Inferior parietal cortex (tissue), 1 donor: Measurements from ENCODE around the gene CENPU.

Experiments
- DNase-seq: peaks from one replicate; pipeline ENCODE4 v3.0.0-alpha.2; 2016; ENCODE audit errors: extremely low spot score

Gene CENPU

DNA sequence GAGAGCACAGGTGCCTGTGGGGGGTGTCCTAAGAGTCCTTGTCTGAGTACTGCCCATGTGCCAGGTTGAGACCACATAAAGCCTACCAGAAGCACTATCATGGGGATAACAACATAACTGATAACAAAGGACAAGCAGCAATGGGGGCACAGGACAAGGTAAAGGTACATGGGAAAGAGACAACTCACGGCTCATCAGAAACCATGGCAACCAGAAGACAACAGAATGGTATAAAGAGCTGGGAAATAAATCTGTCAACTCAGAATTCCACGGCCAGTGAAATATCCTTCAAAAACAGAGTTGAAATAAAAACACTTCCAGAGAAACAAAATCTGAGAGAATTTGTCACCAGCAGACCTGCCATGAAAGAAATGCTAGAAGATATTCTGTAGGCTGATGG is 20.0 kb downstream of the CENPU start:
- DNase-seq, result no peak

DNA sequence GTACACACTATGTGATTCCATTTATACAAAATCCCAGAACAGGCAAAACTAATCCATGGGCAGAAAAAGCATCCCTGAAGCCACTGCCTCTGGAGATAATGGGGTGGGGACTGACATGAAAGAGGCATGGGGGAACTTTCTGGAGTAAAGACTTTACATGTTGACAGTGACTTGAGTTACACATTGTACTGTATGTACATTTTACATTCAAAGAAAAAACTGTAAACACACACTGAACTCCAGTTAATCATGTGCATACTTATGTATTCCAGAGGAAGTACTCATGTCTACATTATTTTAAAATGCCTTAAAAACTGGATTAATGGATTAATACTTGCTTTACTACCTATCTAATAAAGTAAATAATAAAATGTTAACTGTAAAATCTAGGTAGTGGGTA is 21.6 kb downstream of the CENPU start:
- no peak for DNase-seq

DNA sequence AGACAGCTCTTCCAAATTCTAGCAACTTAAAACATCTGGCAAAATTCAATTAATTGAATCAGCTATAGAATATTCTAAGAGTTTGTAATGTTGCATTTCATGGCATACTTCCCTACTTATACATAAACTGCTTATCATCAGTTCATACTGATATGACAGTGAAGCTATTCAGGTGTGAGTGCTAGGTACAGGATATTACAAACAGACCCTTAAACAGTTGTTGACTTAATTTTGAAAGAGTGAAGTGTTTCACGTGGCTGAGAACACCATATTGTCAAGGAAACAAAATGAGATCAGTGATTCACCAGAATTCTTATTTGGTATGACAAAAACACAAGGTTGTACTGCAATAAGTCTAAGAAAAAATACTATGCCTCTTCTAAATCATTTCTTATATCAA is 27.4 kb downstream of the CENPU start:
- DNase-seq, result no peak

DNA sequence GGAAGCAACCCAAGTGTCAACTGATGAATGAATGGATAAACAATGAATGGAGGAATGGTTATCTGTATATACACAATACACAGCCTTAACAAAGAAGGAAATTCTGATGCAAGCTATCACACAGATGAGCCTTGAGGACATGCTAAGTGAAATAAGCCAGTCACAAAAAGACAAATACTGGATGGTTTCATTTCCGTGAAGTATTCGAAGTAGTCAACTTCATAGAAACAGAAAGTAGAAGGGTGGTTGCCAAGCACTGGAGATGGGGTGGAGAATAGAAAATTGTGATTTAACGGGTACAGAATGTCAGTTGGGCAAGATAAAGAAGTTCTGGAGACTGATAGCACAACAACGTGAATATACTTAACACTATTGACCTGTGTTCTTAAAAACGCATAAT is 28.2 kb downstream of the CENPU start:
- no peak for DNase-seq

DNA sequence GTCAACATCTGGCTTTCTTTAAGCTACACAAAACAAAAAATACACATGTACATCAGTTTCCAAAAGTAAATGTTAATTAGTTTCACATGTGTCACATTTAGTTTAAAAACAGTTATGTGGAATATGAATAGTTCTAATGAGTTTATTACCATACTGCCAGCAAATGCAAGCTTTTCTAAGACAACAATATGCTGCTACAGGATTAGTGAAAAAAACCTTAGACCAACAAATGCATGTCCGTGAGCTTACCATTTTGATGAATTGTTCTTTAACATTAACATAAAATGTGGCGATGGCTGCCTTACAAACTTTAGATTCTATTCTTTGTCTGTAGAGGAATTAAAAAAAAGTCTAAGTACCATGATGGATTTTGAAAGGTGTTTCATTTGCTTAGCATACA is 31.8 kb downstream of the CENPU start:
- no peak for DNase-seq

DNA sequence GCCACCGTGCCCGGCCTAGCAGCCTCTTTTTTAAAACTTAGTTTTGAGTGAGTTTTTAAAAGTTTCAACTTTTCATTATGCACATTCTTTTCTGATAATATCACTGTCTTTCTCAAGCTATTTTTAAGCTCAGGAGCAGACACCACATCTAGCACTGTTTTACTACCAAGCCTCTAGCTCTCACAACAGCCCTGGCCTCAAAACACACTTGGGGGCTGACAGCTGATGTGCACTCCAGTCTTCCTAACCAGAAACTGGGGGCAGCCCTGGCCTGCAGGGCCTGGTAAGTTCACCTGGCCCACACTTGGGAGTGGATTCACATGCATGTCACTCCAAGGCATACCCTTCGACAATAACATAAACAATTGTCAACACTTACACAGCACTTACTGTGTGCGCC is 34.0 kb downstream of the CENPU start:
- no peak for DNase-seq

DNA sequence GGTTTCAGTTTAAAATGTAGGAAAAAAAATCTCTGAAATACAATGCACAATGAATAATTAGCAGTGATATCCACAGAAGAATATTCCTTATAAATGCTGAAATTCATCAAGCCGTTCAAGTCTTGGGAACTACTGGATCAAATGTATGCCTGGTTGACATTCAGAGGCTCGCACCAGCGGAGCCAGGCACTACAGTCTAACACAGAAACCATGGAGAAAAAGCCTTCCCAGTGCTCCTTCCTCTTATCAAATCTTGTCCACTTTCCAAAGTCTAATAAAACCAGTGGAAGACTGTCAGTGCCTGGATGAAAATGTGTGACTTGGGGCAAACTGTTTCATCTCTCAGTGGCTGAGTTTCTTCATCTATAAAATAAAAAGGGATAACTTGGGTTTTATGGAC is 35.9 kb downstream of the CENPU start:
- no peak for DNase-seq

DNA sequence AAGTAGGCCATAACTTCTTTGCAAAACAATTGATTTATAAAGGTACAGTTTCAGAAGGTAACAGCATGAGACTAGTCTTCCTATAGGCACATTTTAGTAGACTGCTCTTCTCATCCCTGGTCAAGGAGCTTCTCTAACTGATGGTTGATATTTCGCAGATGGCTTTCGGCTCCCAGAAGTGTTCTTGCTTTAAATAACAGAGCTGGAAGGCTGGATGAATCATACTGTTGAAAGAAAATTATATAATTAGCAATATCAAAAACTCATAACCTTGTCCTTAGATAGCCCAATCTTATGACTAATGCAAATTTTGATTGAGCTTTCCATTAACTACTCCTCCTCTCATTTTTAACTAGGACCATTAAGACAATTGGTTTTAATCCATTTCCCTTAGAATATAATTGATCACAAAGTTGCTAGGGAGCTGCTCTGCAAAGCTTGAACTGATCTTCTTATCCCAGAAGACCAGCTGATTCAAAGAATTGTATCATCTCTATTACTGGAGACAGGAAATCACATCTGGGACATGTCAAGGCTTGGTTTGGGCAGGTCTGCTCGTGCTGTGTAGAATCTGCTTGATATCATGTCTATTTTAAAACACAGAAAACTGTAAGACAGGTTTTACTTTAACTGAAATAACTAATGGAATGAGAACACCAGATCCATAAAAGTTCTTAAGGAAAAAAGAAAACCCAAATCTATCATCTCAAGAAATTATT is 38.6 kb downstream of the CENPU start:
- DNase-seq, result peak; percentile 15

DNA sequence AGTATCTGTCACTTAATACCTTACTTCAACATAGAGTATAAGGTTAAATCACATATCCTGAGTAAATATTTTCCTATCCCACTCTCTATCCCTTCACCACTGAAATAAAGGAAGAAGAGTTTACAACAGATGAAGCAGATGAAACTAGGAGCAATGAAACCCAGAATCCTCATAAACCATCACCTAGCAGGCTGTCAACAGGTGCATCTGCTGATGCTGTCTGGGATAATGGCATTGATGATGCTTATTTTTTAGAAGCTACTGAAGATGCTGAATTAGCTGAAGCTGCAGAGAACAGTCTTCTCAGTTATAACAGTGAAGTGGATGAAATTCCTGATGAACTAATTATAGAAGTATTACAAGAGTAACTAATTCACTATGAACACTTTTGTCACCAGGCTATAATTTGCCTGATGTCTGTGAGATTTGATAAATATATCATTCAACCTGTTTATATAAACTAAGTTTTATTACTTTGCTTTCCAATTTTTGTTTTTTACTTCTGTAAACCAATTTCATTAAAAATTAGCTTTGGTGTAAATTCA is 39.4 kb downstream of the CENPU start:
- DNase-seq, result no peak

DNA sequence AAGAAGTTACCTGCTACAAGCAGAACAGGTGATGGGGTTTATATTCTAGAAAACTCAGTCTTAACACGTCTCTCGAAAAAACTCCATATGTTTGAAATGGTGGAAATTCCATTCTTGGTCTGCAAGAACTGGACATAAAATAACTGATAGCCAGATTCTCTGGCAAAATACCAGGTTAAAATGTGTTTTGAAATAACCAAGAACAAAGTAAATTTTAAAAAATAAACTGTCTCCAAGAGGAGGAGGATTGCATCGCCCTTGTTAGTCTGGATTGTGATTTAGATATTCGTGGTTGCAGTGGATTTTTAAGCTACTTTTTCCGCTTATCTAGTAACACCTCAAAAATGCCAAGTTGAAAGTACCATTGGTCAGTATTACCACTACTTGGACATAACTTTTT is 40.8 kb downstream of the CENPU start:
- no peak for DNase-seq

DNA sequence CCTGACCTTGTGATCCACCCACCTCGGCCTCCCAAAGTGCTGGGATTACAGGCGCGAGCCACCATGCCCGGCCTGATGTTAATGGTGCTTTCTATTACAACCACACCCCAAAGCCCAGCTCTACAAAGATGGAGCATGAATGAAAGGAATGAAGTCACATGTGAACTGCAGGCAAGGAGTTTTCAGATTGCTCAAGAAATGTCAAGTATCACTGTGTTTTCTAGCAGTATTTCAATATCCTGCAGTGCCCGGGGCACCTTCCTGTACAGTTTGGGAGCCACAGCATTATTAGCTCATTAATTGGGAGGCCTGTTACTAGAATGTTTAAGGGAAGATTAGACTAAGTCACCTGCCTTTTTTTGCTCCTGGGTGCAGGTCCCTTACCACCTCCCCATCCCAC is 44.2 kb downstream of the CENPU start:
- DNase-seq, result no peak

DNA sequence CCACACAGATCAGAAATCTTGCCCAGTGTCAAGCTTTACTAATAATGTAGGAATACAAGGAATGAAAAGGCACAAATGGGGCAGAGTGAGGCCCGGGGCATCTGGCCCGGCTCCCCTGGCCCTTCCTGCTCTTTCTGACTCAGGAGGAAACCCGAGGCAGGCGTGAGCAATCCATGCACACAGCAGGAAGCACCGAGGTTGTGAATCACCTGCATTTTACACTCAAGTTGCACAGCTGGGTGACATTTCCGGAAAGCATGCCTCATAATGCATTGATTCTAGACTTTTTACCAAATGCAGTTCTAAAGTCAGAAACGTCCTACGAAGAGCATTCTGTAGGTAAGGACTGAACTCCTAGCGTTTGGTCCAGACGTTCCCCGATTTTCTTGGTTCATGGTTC is 45.4 kb downstream of the CENPU start:
- DNase-seq, result no peak

DNA sequence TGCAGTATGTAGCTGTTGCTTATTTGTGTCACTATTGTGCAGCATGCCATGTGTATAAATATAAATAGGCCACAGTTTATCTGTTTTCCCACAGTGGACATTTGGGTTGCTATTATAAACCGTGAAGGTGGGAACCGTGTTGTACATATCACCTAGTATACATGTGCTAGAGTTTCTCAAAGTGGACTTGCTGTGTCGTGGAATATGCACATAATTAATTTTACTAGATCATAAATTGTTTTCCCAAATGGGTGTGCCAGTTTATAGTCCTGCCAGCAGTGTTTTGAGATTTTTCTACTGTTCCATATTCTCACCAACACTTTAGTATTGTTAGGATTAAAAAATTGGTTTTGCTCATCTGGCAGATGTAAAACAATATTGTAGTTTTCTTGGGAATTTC is 45.9 kb downstream of the CENPU start:
- DNase-seq, result no peak

DNA sequence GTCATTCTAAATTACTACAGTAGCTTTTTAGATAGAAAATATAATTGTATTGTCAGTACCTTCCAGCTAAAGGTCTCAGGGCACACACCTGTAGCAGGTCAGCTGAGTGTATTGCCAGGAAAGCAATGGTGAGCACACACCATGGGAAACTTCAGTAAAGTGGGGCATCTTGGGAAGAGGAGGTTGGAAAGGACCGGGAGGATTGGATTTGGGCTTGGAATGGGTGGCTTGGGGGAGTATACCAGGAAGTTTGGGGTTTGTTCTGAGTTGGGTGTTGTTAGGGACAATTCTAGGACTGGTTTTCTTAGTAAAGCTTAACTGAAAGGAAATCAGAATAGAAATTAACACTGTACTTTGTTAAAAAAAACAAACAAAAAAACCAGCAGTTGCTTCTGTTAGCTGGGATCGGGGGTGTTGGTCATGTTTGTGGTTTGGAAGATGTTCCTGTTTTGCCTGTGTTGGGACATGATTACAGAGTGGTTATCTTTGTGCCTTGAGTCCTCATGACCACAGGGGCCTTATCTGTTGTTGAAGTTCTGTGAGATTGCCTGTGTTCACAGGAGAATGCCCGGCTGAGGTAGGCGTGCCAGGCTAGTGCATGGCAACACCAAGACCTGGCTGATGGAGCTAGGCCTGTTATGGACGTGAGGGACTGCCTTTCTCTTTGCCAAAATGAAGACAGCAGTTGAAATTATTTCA is 49.3 kb downstream of the CENPU start:
- peak; percentile 17 for DNase-seq

DNA sequence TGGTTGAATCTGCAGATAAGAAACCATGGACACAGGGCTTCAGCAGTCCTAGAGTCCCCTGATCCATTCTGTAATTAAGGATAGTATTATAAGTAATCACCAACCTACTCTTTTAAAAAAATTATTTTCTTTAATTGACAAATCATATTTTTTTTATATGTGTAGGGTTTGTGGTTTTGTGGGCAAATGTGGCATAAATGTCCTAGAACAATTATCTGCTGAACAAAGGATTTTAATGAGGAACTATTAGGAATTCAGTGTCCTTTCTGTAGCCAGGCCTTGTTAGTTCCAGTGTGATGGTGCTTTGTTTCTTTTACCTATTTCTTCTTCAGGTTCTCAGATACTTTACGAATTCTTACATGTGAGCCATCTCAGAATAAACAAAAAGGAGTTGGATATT is 52.0 kb downstream of the CENPU start:
- DNase-seq, result no peak

DNA sequence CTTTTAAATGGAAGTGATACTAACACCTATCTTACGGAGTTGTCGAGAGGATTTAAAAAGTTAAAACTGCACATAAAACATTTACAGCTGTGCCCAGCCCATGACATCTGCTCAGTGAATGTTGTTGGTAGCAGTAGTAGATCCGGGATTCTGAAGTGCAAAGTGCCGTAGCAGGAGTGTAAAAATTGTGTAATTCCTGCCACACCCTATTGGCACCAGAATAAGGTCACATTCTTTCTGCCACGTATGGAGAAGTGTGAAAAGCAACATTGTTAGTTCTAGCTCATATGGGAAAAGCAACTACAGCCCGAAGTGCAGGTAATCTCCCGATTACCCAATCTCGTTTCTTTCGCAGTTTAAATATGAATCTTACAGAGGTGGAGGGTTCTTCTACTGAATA is 53.2 kb downstream of the CENPU start:
- DNase-seq, result no peak

DNA sequence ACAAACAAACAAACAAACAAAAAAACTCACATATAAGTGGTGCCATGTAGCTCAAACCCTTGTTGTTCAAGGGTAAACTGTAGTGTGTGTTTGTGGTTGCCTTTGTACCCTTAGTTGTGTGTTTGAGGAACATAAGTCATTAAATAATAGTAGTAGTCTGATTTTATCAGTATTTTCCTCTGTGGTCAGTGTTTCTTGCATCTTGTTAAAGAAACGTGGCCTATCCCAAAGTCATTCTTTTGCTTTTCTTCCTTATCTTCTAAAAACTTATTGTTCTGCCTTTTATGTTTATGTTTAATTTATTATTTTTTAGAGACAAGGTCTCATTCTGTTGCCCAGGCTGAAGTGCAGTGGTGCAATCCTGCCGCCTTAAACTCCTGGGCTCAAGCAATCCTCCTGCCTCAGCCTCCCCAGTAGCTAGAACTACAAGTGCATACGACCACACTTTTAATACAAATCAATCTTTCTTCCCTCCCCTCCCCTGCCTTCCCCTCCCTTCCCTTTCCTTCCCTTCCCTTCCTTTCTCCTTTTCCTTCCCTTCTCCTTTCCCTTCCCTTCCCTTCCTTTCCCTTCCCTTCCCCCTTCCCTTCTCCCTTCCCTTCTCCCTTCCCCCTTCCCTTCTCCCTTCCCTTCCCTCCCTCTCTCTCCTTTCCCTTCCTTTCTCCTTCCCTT is 57.9 kb downstream of the CENPU start:
- DNase-seq, result no peak

DNA sequence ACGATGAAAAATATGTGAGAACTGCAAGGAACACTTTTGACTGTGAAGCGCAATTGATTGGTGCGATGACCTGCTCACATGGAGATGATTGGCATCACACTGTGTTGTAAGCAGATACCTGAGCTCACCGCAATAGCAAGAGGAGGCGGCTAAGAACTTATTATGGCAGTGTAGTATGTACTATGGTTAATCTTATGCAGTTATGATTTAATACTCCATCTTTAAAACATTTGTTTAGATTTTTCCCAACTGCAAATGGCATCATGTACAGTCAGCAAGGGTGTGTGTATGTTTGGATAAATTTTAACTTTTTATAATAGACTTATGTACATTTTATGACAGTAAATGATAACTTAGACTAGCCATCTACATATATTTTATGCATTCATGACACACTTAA is 58.9 kb downstream of the CENPU start:
- DNase-seq, result no peak

DNA sequence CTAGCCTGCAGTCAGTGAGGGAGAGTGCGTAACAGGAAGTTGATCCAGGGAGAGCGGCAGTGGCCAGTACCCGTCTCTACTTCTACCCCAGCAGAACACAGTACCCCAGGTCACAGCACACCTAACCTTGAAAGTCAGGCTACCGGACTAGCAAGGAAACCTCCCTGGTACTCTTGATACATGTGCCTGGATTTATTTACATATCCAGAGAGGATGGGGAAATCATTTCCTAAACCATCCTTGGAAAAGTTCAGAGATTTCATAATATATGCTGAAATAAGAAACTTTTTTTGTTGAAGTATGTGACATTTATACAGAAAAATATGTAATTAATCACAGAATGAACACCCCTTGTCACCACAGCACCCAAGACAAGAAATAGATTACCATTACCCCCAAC is 59.9 kb downstream of the CENPU start:
- no peak for DNase-seq

DNA sequence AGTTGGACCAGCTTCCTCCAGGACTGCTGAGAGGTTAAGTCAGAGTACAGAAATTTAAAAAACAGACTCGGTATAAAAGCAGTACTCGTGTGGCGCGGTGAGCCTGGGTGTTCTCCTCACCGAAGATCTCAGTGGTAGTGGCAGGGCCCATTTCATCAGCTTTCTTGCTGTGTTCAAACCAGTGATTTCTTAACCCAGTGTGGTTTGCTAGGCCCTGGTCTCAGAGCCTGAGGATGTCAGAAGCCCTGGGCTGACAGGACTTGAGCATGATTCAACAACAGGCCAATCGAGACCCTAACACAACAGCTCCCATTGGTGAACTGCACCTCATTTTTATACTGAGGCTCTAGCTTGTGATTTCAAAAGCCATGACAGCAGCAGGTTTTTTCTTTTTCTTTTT is 61.2 kb downstream of the CENPU start:
- DNase-seq, result no peak

DNA sequence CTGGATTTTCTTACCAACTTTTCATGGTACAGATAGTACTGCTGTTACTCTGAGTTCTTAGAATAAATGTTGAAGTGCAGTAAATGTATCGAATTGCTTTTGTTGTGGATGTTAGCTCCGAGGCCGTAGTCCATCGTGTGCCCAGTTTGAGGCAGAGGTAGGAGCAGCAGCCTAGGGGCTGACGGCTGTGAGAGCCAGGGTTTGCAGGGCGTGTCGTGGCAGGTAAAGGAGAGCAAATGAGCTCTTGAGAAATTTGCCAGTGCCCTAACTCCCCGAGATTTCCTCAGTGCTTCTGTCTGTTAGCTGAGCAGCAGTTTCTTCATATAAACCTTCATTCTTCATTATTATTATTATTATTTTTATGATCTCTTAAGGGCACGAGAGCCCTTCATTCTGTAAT is 62.8 kb downstream of the CENPU start:
- no peak for DNase-seq

DNA sequence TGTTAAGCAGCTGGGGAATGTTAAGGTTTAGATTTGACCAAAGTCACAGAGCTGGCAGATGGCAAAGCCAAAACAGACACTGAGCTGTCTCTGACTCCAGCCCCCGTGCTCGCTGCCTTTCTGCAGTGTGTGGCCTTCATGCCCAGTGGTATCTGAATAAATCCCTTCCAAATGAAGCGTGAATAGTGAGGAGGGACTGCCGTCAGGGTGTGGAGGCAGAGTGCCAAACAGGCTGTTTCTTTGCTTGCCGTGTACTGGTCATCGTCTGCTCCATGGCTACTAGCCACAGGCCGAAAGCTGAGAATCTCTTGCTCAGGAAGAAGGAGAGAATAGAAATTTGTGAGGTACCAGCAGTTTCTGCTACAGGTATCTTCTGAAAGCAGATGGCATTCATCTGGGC is 64.6 kb downstream of the CENPU start:
- DNase-seq, result no peak

DNA sequence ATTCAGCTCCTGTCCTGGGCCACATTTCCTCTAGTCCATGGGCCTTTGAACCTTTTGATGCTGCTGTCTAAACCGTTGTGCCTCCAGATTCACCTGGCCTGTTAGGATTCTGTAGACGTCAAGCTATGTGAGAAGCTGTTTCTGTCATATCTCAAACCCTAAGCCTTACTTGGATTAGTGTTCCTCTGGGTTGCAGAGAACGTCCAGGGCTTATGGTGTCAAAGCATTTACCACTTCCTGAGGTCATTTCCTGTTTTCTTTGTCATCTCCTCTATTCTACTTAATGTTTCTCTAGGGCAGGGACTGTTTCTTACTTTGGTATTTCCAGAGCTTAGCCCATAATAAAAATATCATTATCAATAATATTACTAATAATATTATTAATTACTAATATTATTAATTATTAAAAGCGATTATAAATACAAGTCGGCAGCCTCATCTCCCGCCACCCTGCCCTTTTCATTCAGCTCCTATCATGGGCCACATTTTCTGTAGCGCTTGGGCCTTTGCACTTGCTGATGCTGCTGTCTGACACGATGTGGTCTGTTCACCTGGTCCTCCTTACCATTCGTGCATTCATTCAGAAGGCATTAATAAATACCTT is 65.3 kb downstream of the CENPU start:
- DNase-seq, result no peak
